Suppressor macrophage (primary cell): Measurements from ENCODE around the gene DPAGT1.
"Not testable (repeated sequence)": the region's sequence is repeated elsewhere in the genome, so short reads cannot be mapped to it uniquely, and the experiment has no call there.

Source experiments
- DNase-seq, 4 experiments: peaks; one replicate each; pipeline ENCODE4 v3.0.0-alpha.2; 2020 to 2022

Gene DPAGT1

DNA sequence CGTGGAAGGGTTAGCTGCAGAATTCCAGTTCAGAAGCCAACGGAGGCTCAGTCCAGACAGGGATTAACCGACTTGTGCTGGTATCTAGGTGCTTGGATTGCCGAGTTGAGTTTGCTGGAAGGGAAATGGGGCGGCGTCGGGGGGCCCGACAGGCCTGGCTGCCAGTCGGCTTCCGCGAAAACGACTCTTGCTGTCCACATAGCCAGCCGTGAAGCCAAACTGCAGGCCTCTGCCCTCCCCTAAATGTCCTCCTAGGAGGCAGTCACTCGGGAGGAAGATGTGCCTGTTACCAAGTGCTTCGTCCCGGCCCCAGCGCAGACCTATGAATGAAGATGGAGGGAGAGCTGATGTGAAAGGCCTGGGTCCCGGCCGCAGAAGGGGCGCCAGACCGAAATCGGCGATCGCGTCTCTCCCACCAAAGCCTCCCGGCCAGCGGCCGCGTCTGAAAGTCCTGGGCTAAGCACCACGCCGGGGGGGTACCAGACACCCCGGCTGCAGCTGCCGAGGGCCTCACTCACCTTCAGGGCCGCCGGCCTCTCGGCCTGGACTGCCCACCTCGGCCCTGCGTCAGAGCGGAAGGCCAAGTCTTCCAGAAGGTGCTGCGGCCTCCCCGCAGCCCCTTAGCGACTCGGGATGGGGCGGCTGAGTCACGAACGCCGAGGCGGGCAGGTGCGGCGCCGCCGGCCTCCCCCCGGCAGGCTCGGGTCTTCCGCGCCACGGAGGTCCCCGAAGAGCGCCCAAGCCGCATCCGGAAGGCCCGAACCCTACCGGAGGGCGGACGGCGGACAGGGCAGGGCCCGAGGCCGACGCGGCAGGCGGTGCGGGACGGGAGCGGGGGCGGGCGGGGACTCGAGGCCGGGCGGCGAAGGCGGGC is 7.5 kb downstream of the DPAGT1 start:
- DNase-seq: peak; percentile 28 to 64 (median 54)

DNA sequence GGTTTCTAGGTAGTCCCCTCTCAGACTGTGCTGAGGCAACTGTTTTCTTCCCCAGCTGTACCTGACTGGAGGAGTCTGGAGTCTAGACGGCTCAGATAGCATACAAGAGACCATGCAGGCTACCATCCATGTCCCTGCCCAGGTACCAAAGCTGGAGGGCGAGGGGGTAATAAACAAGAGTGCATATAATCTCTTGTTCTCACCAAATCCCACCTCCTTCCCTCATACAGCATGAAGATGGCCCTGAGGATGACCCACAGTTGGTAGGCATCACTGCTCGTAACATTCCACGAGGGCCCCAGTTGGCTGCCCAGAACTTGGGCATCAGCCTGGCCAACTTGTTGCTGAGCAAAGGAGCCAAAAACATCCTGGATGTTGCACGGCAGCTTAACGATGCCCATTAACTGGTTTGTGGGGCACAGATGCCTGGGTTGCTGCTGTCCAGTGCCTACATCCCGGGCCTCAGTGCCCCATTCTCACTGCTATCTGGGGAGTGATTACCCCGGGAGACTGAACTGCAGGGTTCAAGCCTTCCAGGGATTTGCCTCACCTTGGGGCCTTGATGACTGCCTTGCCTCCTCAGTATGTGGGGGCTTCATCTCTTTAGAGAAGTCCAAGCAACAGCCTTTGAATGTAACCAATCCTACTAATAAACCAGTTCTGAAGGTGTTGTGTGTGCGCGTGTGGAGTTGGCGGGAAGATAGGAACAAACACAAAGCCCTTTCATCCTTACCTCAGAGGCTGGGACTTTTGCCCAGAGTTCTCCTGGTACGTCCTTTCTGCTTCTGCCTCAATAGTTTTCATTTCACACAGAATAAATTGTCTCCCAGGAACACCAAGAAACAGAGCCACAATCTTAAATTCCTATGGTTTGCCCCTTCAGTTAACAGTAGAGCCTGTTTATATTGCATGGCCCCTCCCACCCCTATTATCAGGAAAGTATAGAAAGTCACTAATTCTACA is 8.5 kb downstream of the DPAGT1 start:
- DNase-seq: no peak

DNA sequence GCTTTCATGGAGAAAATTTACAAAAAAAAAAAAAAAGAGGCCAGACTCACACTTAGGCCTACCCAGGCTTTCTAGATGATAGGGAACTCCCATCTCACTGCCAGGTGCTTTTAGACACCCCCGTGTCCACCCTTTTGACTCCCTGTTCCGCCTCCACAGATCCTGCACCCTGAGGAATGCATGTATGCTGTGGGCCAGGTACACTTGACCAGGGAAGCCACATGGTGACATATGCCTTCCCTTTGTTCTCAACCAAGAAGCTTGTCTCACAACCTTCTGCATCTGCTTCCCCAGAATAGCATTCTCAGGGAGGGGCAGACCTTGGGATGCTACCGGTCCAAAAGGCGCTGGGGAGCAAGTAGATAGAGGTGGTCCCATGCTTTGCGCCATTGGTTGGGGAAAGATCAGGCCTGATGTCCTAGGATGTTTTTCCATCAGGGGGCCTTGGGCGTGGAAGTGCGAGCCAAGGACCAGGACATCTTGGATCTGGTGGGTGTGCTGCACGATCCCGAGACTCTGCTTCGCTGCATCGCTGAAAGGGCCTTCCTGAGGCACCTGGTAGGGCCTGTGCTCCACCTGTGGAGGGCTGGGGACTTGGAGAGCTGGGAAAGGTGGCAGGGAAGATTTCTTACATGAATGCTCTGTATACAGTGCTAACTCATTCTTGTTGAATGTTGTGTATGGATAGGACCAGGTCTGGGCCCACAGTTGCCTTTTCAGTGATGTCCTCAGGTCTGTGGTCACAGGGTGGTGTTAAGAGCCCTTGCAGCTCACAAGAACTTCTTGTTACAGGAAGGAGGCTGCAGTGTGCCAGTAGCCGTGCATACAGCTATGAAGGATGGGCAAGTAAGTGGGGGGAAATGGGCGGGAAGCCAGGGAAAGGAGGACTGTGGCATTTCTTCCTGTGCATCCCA is 9.4 kb downstream of the DPAGT1 start:
- DNase-seq: no peak

DNA sequence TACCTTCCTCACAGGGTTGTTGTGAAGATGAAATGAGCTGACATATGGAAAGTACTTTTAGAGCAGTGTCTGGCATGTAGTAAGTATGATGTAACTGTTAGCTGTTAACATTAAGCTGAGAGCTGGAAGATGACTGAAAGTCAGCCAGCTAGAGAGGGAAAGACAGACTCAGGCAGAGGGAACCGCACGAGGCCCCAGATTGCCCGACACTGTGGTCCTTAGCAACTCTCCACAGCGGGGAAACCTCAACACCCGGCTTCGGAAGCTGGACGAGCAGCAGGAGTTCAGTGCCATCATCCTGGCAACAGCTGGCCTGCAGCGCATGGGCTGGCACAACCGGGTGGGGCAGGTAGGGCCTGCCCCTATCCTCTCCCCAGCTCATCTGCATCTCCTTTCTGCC is 10.5 kb downstream of the DPAGT1 start:
- DNase-seq: no peak

DNA sequence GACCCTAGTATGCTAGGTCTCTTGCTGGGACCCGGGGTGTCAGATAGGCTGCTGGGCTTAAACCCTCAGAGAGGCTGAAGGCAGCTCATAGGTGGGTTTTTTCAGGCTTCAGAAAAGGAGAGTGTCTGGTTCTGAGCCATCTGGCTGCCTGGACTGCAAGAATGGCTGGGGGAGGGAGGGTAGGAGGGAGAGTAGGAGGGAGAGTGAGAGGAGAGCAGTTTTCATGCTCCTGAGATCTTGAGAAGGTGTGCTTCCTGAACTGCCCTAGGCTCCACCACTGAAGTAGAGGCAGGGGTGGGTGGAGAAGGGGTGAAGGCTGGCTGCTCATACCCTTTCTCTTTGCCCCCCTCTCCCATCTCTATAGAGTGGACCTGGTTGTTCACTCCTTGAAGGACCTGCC is 12.3 kb downstream of the DPAGT1 start:
- DNase-seq: no peak

DNA sequence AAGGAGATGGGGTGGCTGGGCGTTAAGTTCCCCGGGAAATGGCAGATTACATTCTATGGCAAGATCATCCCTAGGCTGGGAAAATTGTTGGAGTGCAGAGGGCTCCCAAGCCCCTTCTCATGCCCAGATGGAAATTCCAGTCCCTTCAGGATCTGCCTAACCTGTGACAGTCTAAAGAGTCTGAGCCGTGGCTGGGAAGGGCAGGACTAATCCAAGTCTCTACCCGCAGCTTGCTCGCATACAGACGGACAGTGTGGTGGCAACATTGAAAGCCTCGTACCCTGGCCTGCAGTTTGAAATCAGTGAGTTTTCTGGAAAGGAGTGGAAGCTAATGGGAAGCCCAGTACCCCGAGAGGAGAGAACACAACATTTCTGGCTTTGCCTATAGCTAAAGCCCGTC is 13.2 kb downstream of the DPAGT1 start:
- no peak for DNase-seq

DNA sequence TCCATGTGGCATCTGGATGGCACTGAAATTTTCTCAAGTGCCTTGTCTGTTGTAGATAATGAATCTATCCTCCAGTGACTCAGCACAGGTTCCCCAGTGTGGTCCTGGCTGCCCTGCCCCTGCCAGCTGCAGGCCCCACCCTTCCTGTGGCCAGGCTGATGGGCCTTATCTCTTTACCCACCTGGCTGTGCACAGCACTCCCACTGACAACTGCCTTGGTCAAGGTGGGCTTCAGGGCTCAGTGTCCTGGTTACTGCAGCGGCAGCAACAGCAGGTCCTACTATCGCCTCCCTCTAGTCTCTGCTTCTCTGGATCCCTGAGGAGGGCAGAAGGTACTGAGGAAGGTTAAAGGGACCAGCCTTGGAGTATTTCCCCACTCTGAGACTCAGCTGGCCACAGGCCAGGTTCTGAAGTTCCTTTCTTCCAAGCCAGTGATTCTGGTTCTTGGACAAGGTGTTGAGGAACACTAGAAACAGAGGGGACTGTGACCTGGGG is 13.9 kb downstream of the DPAGT1 start:
- DNase-seq: no peak

DNA sequence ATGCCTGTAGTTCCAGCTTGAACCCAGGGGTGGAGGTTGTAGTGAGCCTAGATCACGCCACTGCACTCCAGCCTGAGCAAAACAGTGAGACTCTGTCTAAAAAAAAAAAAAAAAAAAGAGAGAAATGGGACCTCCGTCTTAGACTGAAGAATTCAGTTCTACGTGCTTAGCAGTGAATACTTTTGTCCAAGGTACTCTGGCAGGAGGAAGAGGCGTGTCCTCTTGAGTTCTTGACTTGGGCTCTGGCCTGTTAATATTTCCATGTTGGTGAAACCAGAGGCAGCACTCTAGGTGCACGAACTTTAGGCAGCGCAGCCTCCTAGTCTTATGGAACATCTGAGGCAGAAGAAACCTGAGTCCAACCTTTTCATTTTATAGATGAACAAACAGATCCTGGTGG is 14.5 kb downstream of the DPAGT1 start:
- DNase-seq: no peak

DNA sequence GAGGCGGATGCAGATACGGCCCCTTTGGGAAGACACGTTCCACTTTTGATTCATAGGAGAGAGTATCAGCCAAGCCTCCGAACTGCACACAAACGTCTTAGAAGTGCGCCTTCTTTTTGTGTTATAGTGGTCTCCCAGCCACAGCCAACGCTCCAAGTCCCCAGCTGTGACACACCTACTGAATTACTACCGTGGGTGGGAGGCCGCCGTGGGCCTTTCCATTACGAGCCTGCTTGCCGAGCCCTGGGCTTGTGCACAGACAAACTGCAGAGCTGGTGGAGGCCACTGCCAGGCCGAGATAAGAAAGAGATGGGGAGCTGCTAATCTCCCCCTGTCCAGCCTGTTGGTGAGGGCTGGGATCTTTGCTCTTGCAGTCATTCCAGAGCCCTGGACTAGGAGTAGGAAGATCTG is 16.2 kb downstream of the DPAGT1 start:
- DNase-seq: peak in 3 of 4 experiments; percentile 20 to 46 (median 22)

DNA sequence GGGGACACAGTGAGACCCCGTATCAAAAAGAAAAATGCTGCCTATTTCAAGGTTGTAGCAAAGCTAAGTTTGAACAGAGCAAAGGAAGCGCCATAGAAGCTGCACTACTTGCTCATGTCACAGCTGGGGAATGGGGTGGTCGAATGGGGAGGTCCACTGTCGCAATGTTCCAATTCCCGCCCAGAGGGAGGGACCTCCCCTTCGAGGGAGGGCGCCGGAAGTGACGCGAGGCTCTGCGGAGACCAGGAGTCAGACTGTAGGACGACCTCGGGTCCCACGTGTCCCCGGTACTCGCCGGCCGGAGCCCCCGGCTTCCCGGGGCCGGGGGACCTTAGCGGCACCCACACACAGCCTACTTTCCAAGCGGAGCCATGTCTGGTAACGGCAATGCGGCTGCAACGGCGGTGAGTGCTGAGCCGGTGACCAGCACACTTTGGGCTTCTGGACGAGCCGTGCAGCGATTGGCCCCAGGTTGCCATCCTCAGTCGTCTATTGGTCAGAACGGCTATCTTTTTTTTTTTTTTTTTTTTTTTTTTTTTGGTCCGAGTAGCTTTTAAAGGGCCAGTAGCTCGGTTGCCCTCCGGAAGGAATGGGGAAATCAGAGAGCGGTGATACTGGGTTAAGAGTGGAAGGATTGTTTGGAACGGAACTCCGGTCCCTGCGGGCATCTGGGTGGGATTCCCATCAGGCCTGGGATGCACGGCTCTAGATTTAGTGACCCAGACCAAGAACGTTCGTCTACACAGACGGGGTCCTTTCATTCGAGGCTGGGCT is 16.8 kb downstream of the DPAGT1 start, which contains the start of gene HMBS:
HMBS (plus strand) TSS at position 219 of the 774 bp plus-strand sequence; CDS start at position 372, 153 bp downstream.
- DNase-seq: peak; percentile 93 to 98 (median 96)

DNA sequence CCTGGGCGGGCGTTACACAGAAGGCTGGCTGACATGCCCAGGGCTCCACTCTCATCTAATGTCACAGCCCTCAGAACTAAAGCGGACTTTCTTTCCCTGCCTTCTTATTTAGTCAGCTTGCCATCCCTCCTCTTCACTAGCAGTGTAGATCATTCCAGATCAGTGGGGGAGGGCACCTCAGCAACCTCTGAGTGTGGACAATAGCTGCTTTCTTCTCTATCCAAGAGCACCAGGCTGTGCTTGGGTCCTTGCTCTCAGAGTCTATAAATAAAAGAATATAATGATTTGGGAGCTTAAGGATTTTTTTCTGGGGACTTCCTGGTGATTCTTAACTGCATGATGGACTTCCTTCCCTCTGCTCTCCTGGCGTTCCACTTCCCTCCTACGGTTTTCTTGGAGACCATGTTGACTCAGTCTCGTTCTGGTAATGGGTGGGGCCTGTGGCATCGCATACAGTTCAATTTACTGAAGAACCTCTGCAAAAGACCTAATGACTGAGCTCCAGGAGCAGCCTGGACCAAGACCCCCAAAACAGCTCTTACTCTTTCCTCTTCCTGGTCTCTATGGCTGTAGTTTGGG is 19.9 kb downstream of the DPAGT1 start:
- DNase-seq: peak in 3 of 4 experiments; percentile 50 to 55 (median 50)

DNA sequence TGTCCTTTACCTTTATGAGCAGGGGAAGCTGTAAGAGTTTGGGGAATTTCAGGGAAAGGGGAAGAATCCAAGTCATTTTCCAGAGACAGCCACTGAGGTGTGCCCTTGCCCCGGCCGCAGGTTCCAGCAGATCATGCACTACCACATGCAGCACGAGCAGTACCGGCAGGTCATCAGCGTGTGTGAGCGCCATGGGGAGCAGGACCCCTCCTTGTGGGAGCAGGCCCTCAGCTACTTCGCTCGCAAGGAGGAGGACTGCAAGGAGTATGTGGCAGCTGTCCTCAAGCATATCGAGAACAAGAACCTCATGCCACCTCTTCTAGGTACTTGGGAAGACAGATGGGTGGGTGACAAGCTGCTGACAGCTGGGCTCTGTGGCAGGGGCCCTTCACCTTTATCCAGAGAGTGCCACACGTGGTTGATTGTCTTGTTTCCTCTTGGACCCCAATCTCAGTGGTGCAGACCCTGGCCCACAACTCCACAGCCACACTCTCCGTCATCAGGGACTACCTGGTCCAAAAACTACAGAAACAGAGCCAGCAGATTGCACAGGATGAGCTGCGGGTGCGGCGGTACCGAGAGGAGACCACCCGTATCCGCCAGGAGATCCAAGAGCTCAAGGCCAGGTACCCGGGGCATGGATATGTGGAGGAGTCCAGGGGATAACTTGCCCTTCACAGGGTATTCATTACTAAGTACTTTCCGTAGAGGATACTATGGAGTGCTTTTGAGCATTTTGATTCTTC is 22.8 kb downstream of the DPAGT1 start:
- no peak for DNase-seq

DNA sequence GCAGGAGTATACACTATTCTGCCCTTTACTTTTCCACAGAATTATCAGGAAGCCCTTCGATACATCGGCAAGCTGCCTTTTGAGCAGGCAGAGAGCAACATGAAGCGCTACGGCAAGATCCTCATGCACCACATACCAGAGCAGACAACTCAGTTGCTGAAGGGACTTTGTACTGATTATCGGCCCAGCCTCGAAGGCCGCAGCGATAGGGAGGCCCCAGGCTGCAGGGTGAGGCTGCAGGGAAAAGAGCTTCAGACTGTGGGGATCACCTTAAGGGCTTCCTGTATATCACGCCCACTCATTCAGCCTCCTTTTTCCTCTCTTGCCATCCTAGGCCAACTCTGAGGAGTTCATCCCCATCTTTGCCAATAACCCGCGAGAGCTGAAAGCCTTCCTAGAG is 23.8 kb downstream of the DPAGT1 start:
- no peak for DNase-seq

DNA sequence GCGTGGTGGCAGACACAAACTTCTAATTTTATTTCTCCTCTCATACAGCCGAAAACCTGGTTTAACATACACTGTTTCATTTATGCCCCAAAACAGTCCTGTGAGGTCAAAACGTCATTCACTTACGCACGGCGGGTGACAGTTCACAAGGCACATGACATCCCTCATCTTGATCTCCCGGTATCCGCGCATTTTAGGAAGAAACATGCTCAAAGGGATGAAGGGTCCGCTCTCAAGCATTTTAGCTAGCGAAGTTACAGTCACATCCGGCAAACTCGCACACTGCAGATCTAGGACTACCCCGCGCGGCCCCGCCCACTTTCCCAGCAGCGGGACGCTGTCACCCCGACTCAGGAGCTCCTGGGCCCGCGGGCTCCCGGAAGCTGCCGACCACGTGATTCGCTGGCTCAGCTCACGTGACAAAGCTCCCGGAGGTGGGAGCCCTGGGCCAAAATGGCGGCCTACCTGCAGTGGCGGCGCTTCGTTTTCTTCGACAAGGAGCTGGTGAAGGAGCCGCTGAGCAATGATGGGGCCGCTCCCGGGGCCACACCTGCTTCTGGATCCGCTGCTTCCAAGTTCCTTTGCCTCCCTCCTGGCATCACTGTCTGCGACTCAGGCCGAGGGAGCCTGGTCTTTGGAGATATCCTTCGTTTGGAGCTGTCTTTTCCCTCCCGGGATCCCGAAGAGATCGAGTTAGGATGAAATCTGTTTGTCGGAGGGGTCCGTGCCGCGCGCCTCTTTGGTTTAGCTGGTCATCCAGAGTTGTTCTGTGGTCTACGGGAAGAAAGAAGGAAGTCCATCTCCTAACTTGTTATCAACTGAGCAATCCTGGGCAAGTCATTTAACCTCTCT is 34.1 kb downstream of the DPAGT1 start, which contains the start of gene VPS11:
VPS11 (plus strand) TSS at position 448 of the 852 bp plus-strand sequence; CDS start at position 454, 6 bp downstream.
- peak; percentile 96 to 99 (median 98) for DNase-seq

DNA sequence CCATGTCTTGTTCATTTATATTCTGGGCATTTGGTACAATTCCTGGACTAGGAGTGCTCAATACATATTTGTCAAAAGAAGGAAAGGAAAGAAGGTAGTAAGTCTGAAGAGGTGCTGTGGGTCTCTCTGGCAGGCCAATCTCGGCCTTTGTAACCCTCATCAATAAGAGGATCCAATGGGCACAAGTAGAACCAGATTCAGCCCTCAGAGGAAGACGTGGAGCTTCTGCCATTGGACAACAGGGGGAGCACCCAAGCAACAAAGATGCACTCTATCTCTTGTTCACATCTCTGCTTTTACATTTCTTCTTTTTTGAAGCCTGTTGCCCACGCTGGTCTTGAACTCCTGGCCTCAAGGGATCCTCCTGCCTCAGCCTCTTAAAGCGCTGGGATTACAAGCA is 36.3 kb downstream of the DPAGT1 start:
- DNase-seq: peak; percentile 45 to 60 (median 58)

DNA sequence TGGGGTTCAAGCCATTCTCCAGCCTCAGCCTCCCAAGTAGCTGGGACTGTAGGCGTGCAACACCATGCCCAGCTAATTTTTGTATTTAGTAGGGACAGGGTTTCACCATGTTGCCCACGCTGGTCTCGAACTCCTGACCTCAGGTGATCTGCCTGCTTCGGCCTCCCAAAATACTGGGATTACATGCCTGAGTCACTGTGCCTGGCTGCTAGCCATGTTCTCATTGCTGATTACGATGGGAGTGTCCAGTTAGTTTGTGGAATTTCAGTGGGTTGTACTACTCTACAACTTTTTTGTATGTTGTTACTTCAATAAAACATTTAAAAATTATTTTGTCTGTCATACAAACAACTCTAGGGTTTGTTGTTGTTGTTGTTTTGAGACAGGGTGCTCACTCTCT is 38.9 kb downstream of the DPAGT1 start:
- DNase-seq: no peak

DNA sequence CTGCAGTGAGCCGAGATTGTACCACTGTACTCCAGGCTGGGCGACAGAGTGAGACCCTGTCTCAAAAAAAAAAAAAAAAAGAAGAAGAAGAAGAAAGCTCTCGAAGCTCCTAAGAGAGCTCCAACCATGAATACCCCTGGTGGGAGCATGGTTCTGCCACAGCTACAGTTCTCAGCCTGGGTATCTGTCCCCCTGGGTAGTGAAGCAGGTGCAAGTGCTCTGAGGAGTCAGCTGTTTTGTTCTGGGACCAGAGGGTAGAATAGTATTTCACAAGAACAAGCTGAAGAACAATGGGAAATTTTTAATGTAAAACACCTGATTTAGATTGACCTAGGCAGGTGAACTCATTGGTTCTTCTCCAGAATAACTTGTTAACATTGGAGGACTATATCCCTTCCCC is 40.4 kb downstream of the DPAGT1 start:
- DNase-seq: no peak

DNA sequence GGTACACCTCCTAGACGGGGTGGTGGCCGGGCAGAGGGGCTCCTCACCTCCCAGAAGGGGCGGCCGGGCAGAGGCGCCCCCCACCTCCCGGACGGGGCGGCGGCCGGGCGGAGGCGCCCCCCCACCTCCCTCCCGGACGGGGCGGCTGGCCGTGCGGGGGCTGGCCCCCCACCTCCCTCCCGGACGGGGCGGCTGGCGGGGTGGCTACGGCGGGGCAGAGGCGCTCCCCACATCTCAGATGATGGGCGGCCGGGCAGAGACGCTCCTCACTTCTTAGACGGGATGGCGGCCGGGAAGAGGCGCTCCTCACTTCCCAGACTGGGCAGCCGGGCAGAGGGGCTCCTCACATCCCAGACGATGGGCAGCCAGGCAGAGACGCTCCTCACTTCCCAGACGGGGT is 42.5 kb downstream of the DPAGT1 start:
- not testable (repeated sequence) for DNase-seq
